K562 (cell line): ENCODE data around the gene COL5A3. TPM values are rescaled to one million over a fixed set of nuclear protein-coding genes. Genes with fewer than 3 reads are reported as not detected.

Experiments used
- CC2D1A ChIP-seq: fragments of 450-650 bp; IDR thresholded peaks from 2 replicates; pipeline ENCODE4 v1.6.1; 2017; ENCODE audit warnings: mild to moderate bottlenecking
- FOSL1 ChIP-seq: fragments of 200-800 bp; sonication (Bioruptor generic); conservative IDR thresholded peaks from 2 replicates; pipeline ENCODE4 v1.6.1; 2016; ENCODE audit warnings: missing genetic modification characterization, missing compliant biosample characterization
- TCF7L2 ChIP-seq: fragments of 150-350 bp; IDR thresholded peaks from 2 replicates; pipeline ENCODE4 v1.6.1; 2016; ENCODE audit warnings: low read depth, mild to moderate bottlenecking, low read length, moderate library complexity
- ZBTB2 ChIP-seq: fragments of 450-650 bp; IDR thresholded peaks from 2 replicates; pipeline ENCODE4 v1.6.1; 2016; ENCODE audit warnings: antibody characterized with exemption
- ZNF263 ChIP-seq: sonication (generic); formaldehyde crosslinking; IDR thresholded peaks from 2 replicates; pipeline ENCODE4 v1.8.0; 2022; ENCODE audit warnings: mild to moderate bottlenecking, missing genetic modification reagents, borderline replicate concordance
- polyA plus RNA-seq, 8 experiments: library from polyadenylated mRNA; depleted of rRNA in 4 of 8; stranded (reverse) in 5 of 8; unstranded in 3 of 8; fragments of >200 nt; fragmentation: Nextera tagmentation in 2 of 8; fragmentation: Illumina TruSeq in 1 of 8; extraction: Ambion mirVana in 2 of 8; extraction: Trizol in 1 of 8; gene quantifications; 2 replicates each; pipeline versions ENCODE4 v1.2.1 to v1.2.3, GENCODE V29; 2011 to 2014; ENCODE audit warnings: inconsistent platforms in 1 of 8, missing spikeins in 1 of 8
- total RNA-seq, 7 experiments: library from RNA; depleted of rRNA in 6 of 7; stranded (reverse); fragments of >200 nt in 6 of 7; fragmentation: Illumina TruSeq in 2 of 7; extraction: Trizol in 2 of 7; gene quantifications; 2 replicates each; pipeline versions ENCODE4 v1.2.1 to v1.2.3, GENCODE V29; 2011 to 2021; ENCODE audit warnings: low replicate concordance in 1 of 7
- TF ChIP-seq, protein P1 (sequence below): fragments of 450-650 bp; IDR thresholded peaks from 2 replicates; pipeline ENCODE4 v1.6.1; 2016; ENCODE audit warnings: mild to moderate bottlenecking, moderate library complexity
- TF ChIP-seq, protein P2 (sequence below): fragments of 200-800 bp; sonication (Bioruptor generic); IDR thresholded peaks from 2 replicates; pipeline ENCODE4 v1.6.1; 2016; ENCODE audit warnings: missing genetic modification characterization, missing compliant biosample characterization

Gene COL5A3
- total and polyA plus RNA-seq, 9 of the 15 experiments (the other 6 are each of a cell fraction or from before 2014, with no cell fraction given), result 0.01 to 0.02 TPM; not detected in 7

- TF ChIP-seq, protein P1, sequence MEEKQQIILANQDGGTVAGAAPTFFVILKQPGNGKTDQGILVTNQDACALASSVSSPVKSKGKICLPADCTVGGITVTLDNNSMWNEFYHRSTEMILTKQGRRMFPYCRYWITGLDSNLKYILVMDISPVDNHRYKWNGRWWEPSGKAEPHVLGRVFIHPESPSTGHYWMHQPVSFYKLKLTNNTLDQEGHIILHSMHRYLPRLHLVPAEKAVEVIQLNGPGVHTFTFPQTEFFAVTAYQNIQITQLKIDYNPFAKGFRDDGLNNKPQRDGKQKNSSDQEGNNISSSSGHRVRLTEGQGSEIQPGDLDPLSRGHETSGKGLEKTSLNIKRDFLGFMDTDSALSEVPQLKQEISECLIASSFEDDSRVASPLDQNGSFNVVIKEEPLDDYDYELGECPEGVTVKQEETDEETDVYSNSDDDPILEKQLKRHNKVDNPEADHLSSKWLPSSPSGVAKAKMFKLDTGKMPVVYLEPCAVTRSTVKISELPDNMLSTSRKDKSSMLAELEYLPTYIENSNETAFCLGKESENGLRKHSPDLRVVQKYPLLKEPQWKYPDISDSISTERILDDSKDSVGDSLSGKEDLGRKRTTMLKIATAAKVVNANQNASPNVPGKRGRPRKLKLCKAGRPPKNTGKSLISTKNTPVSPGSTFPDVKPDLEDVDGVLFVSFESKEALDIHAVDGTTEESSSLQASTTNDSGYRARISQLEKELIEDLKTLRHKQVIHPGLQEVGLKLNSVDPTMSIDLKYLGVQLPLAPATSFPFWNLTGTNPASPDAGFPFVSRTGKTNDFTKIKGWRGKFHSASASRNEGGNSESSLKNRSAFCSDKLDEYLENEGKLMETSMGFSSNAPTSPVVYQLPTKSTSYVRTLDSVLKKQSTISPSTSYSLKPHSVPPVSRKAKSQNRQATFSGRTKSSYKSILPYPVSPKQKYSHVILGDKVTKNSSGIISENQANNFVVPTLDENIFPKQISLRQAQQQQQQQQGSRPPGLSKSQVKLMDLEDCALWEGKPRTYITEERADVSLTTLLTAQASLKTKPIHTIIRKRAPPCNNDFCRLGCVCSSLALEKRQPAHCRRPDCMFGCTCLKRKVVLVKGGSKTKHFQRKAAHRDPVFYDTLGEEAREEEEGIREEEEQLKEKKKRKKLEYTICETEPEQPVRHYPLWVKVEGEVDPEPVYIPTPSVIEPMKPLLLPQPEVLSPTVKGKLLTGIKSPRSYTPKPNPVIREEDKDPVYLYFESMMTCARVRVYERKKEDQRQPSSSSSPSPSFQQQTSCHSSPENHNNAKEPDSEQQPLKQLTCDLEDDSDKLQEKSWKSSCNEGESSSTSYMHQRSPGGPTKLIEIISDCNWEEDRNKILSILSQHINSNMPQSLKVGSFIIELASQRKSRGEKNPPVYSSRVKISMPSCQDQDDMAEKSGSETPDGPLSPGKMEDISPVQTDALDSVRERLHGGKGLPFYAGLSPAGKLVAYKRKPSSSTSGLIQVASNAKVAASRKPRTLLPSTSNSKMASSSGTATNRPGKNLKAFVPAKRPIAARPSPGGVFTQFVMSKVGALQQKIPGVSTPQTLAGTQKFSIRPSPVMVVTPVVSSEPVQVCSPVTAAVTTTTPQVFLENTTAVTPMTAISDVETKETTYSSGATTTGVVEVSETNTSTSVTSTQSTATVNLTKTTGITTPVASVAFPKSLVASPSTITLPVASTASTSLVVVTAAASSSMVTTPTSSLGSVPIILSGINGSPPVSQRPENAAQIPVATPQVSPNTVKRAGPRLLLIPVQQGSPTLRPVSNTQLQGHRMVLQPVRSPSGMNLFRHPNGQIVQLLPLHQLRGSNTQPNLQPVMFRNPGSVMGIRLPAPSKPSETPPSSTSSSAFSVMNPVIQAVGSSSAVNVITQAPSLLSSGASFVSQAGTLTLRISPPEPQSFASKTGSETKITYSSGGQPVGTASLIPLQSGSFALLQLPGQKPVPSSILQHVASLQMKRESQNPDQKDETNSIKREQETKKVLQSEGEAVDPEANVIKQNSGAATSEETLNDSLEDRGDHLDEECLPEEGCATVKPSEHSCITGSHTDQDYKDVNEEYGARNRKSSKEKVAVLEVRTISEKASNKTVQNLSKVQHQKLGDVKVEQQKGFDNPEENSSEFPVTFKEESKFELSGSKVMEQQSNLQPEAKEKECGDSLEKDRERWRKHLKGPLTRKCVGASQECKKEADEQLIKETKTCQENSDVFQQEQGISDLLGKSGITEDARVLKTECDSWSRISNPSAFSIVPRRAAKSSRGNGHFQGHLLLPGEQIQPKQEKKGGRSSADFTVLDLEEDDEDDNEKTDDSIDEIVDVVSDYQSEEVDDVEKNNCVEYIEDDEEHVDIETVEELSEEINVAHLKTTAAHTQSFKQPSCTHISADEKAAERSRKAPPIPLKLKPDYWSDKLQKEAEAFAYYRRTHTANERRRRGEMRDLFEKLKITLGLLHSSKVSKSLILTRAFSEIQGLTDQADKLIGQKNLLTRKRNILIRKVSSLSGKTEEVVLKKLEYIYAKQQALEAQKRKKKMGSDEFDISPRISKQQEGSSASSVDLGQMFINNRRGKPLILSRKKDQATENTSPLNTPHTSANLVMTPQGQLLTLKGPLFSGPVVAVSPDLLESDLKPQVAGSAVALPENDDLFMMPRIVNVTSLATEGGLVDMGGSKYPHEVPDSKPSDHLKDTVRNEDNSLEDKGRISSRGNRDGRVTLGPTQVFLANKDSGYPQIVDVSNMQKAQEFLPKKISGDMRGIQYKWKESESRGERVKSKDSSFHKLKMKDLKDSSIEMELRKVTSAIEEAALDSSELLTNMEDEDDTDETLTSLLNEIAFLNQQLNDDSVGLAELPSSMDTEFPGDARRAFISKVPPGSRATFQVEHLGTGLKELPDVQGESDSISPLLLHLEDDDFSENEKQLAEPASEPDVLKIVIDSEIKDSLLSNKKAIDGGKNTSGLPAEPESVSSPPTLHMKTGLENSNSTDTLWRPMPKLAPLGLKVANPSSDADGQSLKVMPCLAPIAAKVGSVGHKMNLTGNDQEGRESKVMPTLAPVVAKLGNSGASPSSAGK, result peak; percentile 89
- TF ChIP-seq FOSL1 (tag) (peak; percentile 65), ZBTB2 (peak; percentile 20; the same call in 1 of the 2 replicates), TCF7L2 (no peak), ZNF263 (CRISPR knock-in tag) (peak; percentile 99), CC2D1A (no peak)
- TF ChIP-seq, protein P2, sequence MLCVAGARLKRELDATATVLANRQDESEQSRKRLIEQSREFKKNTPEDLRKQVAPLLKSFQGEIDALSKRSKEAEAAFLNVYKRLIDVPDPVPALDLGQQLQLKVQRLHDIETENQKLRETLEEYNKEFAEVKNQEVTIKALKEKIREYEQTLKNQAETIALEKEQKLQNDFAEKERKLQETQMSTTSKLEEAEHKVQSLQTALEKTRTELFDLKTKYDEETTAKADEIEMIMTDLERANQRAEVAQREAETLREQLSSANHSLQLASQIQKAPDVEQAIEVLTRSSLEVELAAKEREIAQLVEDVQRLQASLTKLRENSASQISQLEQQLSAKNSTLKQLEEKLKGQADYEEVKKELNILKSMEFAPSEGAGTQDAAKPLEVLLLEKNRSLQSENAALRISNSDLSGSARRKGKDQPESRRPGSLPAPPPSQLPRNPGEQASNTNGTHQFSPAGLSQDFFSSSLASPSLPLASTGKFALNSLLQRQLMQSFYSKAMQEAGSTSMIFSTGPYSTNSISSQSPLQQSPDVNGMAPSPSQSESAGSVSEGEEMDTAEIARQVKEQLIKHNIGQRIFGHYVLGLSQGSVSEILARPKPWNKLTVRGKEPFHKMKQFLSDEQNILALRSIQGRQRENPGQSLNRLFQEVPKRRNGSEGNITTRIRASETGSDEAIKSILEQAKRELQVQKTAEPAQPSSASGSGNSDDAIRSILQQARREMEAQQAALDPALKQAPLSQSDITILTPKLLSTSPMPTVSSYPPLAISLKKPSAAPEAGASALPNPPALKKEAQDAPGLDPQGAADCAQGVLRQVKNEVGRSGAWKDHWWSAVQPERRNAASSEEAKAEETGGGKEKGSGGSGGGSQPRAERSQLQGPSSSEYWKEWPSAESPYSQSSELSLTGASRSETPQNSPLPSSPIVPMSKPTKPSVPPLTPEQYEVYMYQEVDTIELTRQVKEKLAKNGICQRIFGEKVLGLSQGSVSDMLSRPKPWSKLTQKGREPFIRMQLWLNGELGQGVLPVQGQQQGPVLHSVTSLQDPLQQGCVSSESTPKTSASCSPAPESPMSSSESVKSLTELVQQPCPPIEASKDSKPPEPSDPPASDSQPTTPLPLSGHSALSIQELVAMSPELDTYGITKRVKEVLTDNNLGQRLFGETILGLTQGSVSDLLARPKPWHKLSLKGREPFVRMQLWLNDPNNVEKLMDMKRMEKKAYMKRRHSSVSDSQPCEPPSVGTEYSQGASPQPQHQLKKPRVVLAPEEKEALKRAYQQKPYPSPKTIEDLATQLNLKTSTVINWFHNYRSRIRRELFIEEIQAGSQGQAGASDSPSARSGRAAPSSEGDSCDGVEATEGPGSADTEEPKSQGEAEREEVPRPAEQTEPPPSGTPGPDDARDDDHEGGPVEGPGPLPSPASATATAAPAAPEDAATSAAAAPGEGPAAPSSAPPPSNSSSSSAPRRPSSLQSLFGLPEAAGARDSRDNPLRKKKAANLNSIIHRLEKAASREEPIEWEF (CRISPR knock-in tag), result no peak
Observed at GRCh38 chr19:9945319-9945966, 64.9 kb downstream of the COL5A3 start (continued).
